Activated T-cell treated with anti-CD3 and anti-CD28 coated beads for 1 hour (primary cell): ENCODE measurements around the gene PLEKHA4.
"Not testable (repeated sequence)": the region's sequence is repeated elsewhere in the genome, so short reads cannot be mapped to it uniquely, and the experiment has no call there.

Experiments used
- DNase-seq: peaks from one replicate; pipeline ENCODE4 v3.0.0-alpha.2; 2020; ENCODE audit warnings: low read depth

PLEKHA4 gene

GRCh38 chr19:48797103-48797502 lies 71.3 kb downstream of the PLEKHA4 start:
- DNase-seq = no peak

GRCh38 chr19:48796298-48797083 lies 71.9 kb downstream of the PLEKHA4 start:
- no peak for DNase-seq

GRCh38 chr19:48795685-48796070 lies 72.7 kb downstream of the PLEKHA4 start:
- DNase-seq = no peak

- peak; percentile 76 for DNase-seq
Measured at GRCh38 chr19:48795055-48795684, 73.2 kb downstream of the PLEKHA4 start.

GRCh38 chr19:48794291-48794690 lies 74.1 kb downstream of the PLEKHA4 start:
- no peak for DNase-seq

GRCh38 chr19:48793271-48793670 lies 75.1 kb downstream of the PLEKHA4 start:
- DNase-seq = no peak

- DNase-seq = not testable (repeated sequence)
Measured at GRCh38 chr19:48787331-48787730, 81.1 kb downstream of the PLEKHA4 start.
